Left ventricle myocardium inferior (tissue), 1 donor: ENCODE measurements around the gene SLC5A10. TPM values are rescaled to one million over a fixed set of nuclear protein-coding genes. Genes with fewer than 3 reads are reported as not detected.

Source experiments
- DNase-seq: peaks from one replicate; pipeline ENCODE4 v3.0.0-alpha.2; 2020
- H3K27ac ChIP-seq: fragments of 200-600 bp; replicated peaks from 2 replicates; pipeline ENCODE4 v1.8.0; 2021
- H3K27me3 ChIP-seq: fragments of 200-600 bp; 2 replicates; pipeline ENCODE4 v1.8.0; 2021; ENCODE audit warnings: low read depth
- H3K36me3 ChIP-seq: fragments of 200-600 bp; 2 replicates; pipeline ENCODE4 v1.8.0; 2021
- H3K4me1 ChIP-seq: fragments of 200-600 bp; 2 replicates; pipeline ENCODE4 v1.8.0; 2021
- H3K4me3 ChIP-seq: fragments of 200-600 bp; 2 replicates; pipeline ENCODE4 v1.8.0; 2021; ENCODE audit warnings: mild to moderate bottlenecking, moderate library complexity
- H3K9me3 ChIP-seq: fragments of 200-600 bp; replicated peaks from 2 replicates; pipeline ENCODE4 v1.8.0; 2021
- intact Hi-C: fragments of 100-400 bp; cut with micrococcal nuclease; formaldehyde crosslinking; loops from one replicate; pipeline ENCODE4 v1.11.0; 2022
- total RNA-seq: library from RNA; stranded (reverse); fragmentation: NEBNext Ultra II Directional; extraction: Animal tissue kit (Norgen Biotek cat#: 25700); gene quantifications from one replicate; pipeline ENCODE4 v1.2.1, GENCODE V29; 2021
- TF ChIP-seq, protein P1 (sequence below): fragments of 200-600 bp; IDR thresholded peaks from 2 replicates; pipeline ENCODE4 v1.8.0; 2021; ENCODE audit warnings: antibody characterized with exemption, mild to moderate bottlenecking, borderline replicate concordance
- donor health status: DM: no; HTN: yes; CAD: no; lungs with severe emphysema.

The SLC5A10 gene
- total RNA-seq, 1 donor from 2014 or later, result not detected

DNA sequence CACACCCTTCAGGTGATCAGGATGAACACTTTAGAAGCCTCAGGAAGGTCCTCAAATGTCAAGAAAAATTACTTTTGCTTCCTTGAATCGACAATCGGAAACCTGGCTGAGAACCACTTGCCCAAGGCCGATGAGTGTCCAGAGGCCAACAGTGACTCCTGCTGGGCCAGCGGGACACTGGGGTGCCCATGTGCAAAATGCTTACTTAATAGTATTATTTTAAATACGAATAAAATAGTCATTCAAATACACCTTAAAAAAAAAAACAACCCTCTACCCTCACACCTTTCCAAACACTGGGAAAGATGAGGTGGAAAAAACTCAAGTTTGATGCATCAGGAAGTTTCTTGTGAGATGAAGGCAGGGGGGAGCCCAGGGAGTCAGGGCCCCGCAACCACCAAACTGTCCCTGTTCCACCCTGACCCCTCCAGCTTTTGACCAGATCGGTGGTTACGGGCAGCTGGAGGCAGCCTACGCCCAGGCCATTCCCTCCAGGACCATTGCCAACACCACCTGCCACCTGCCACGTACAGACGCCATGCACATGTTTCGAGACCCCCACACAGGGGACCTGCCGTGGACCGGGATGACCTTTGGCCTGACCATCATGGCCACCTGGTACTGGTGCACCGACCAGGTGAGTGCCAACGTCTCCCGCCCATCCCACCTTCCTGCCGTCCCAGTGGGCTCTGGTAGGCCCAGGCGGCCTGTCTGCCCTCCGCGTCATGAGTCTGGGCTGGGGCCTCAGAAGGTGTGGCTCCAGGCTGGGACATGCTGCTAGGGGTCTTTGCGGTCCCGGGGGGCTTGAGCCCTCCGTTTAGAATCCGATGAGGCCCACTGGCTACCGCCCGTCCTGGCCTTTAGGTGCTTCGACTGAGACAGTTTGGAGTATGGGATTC, 18.9 kb downstream of the SLC5A10 start:
- no peaks in the 10 kb centered on the region for H3K9me3 ChIP-seq
- DNase-seq, result no peak
- H3K27ac ChIP-seq, result no peak overlapping the region
- no peak overlapping the region for H3K4me3 ChIP-seq
- H3K36me3 ChIP-seq, result no peaks in the 10 kb centered on the region
- intact Hi-C loops, result no loop called here
- TF ChIP-seq, protein P1, sequence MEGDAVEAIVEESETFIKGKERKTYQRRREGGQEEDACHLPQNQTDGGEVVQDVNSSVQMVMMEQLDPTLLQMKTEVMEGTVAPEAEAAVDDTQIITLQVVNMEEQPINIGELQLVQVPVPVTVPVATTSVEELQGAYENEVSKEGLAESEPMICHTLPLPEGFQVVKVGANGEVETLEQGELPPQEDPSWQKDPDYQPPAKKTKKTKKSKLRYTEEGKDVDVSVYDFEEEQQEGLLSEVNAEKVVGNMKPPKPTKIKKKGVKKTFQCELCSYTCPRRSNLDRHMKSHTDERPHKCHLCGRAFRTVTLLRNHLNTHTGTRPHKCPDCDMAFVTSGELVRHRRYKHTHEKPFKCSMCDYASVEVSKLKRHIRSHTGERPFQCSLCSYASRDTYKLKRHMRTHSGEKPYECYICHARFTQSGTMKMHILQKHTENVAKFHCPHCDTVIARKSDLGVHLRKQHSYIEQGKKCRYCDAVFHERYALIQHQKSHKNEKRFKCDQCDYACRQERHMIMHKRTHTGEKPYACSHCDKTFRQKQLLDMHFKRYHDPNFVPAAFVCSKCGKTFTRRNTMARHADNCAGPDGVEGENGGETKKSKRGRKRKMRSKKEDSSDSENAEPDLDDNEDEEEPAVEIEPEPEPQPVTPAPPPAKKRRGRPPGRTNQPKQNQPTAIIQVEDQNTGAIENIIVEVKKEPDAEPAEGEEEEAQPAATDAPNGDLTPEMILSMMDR, result no peak
- H3K27me3 ChIP-seq, result no peaks in the 10 kb centered on the region
- peaks cover 16% of the 10 kb centered on the region for H3K4me1 ChIP-seq

DNA sequence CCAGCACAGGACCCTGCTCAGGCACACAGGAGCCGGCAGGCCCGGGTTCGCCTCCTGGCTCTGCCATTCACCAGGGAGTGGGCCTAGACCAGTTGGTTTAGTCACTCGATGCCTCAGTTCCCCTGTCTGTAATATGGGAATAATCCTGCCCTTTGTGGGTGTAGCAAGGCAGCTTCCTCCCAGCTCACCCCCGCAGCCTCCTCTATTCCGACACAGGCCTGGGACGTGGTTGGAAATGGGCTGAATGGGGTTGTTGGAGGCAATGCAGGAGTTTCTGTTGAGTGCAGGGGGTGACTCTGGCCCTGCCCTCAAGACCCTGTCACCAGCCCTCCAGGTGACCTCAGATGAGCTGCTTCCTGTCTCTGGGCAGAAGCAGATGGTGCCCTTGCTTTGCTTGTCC, 19.8 kb downstream of the SLC5A10 start:
- Histone ChIP-seq H3K9me3 (no peaks in the 10 kb centered on the region), H3K27me3 (no peaks in the 10 kb centered on the region), H3K4me1 (peaks cover 15% of the 10 kb centered on the region), H3K4me3 (no peak overlapping the region), H3K36me3 (no peaks in the 10 kb centered on the region), H3K27ac (no peak overlapping the region)
- intact Hi-C loops, result no loop called here
- DNase-seq, result no peak
- TF ChIP-seq, protein P1, result no peak

DNA sequence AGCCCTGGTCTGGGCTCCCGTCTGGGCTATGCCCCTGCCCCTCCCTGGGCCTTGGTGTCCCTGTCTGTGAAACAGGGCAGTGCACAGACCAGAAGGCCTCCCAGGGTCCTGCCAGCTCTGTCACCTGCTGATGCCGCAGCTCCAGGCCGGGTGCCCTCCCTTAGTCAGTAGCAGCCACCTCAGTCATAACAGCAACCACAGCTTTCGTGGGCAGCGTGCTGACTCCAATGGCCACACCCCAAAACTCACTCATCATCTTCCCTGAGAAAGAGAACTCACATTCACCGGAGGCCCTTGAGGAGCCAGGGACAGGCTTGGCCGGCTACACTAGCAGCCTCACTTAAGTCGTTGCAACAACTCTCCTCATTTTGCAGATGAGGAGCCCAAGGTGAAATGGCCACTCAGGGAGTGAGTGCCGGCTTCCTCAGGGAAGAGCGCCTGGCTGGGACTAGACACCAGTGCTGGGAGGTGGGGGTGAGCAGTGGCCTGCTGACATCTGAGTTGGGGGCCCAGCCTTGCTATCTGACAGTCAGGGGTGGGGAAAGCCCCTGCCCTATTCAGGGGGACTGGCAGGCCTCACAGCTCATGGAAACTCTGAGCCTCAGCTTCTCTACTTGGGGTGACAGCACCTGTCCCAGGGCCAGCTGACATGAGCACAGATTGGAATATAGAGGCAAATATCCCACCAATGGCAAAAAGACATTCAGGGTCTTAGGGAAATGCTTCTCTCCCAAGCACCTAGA, 22.6 kb downstream of the SLC5A10 start:
- no peaks in the 10 kb centered on the region for H3K36me3 ChIP-seq
- no peaks in the 10 kb centered on the region for H3K4me1 ChIP-seq
- no peak overlapping the region for H3K4me3 ChIP-seq
- TF ChIP-seq, protein P1, result no peak
- no peaks in the 10 kb centered on the region for H3K9me3 ChIP-seq
- DNase-seq, result no peak
- intact Hi-C loops, result no loop called here
- no peaks in the 10 kb centered on the region for H3K27me3 ChIP-seq
- no peak overlapping the region for H3K27ac ChIP-seq

DNA sequence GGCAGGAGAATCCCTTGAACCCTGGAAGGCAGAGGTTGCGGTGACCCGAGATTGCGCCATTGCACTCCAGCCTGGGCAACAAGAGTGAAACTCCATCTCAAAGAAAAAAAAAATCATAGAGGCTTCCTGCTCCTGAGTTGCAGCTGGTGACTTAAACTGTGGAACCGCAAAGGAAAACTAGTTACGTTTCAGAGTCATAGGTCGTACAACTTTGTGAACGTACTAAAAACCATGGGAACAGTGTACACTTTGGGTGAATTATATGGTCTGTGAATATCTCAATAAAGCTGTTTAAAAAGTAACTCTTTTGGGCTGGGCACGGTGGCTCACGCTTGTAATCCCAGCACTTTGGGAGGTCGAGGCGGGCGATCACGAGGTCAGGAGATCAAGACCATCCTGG, 23.6 kb downstream of the SLC5A10 start:
- intact Hi-C loops, result no loop called here
- DNase-seq, result no peak
- H3K4me3 ChIP-seq, result no peak overlapping the region
- no peaks in the 10 kb centered on the region for H3K4me1 ChIP-seq
- no peaks in the 10 kb centered on the region for H3K9me3 ChIP-seq
- H3K27me3 ChIP-seq, result no peaks in the 10 kb centered on the region
- no peaks in the 10 kb centered on the region for H3K36me3 ChIP-seq
- TF ChIP-seq, protein P1, result no peak
- H3K27ac ChIP-seq, result no peak overlapping the region

DNA sequence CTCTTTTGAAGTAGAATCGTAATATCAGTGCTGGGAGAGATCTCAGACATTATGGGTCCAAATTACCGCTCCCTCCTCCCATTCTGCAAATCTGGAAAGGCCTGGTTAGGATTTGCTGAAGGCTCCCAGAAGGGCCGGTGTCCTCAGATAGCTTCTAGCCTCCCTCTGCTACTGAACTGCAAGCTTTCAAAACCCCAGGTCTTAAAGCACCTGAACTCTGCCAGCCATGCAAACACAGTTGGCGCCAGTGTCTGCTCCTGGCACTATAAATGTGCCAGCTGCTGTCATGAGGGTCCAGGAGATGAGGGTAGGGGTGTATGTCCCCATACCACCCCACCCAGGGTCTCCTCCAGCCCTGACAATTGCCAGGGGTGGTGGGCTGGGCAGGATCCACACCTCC, 24.2 kb downstream of the SLC5A10 start:
- intact Hi-C loops, result no loop called here
- Histone ChIP-seq H3K9me3 (no peaks in the 10 kb centered on the region), H3K36me3 (no peaks in the 10 kb centered on the region), H3K4me3 (no peak overlapping the region), H3K27me3 (no peaks in the 10 kb centered on the region), H3K4me1 (no peaks in the 10 kb centered on the region), H3K27ac (no peak overlapping the region)
- TF ChIP-seq, protein P1, result no peak
- no peak for DNase-seq
